Measurements from ENCODE around the gene OTOA. TPM values are rescaled to one million over a fixed set of nuclear protein-coding genes. Genes with fewer than 3 reads are reported as not detected.
"Not testable (repeated sequence)": the region's sequence is repeated elsewhere in the genome, so short reads cannot be mapped to it uniquely, and the experiment has no call there.

The OTOA gene
- polyA plus RNA-seq, 3 donors: 0.06 to 0.15 (median 0.11) TPM

DNA sequence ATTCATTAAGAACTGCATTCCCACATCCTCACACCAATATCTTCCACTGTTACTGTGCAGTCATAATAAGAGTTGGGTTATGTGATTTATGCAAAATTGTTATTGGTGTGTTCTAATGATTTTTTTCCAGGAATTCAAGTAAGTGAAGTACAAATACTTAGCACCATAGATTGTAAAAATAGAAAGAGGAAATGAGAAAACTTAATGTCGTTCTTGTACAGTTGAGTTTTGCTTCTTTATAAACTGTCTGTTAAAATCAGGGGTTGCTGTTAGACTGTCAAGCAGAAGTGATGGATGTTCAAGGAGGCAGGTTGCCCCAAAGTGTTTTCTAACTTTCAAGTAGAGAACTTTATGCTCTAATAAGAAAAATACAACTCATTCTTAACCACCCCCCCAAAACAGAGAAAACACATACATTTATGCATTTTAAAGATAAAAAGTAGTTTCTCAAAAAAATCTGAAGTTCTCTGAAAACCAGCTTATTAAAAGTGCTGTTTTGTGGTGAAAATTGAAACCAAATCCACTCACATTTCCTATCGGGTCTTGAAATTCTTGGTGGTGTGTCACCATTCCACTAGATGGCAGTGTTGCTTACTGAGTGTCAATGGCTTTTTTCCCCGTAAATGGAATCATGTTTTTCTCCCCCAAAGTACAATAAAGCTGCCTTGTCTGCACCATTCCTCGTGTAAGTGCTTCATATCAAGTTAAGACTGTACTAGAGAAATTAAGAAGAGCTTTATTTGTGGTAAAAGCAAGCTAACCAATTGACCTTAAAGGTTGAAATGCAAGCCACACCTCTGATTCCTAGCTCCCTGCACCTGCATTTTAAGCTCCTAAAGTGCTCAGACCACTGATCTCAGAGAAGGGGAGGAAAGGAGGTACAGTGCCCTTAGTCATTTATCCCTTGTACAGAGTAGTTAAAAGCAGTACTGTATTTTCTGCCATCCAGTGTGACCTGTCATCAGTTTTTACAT is 6.7 kb upstream of the OTOA start:
- peak in 8 of 11 donors; percentile 17 to 40 (median 30) for DNase-seq (ENCODE audit: extremely low read depth in 1 of 11, low read depth in 9 of 11, low spot score in 4 of 11)

DNA sequence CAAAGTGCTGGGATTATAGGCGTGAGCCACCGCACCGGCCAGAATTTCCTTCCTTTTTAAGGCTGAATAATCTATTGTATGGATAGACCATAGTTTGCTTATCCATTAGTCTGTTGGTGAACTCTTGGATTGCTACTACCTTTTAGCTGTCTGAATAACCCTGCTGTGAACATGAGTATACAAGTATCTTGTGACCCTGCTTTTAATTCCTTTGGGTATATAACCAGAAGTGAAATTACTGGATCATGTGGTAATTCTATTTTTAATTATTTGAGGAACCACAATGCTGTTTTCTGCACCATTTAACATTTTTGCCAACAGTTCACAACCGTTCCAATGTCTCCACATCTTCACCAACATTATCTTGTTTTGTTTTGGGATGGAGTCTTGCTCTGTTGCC is 4.6 kb upstream of the OTOA start:
- DNase-seq (ENCODE audit: extremely low read depth in 1 of 11, low read depth in 9 of 11, low spot score in 4 of 11): no peak

DNA sequence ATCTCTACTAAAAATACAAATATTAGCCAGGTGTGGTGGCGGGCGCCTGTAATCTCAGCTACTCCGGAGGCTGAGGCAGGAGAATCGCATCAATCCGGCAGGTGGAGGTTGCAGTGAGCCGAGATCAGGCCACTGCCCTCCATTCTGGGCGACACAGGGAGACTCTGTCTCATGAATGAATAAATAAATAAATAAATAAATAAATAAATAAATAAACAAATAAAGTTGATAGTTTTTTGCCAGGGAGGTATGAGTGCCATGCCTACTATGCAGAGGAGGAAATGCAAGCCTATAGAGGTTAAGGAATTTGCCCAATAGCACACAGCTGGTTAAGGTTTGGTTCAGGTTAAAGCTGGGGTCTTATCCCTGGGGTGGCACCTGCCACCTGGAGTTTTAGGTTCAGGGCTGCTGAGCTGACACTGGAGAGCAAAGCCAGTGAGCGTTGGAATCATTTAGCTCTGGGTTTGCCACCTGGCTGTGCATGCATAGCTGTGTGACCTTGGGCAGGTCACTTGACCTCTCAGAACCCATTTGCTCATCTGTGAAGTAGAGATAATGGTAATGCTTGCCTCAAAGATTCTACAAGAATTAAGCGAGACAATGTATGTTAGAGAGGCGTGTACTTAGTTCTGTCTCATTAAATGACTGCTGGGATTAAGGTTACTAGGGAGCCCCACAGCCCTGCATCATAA is 1.2 kb downstream of the OTOA start:
- DNase-seq (ENCODE audit: extremely low read depth in 1 of 11, low read depth in 9 of 11, low spot score in 4 of 11): no peak

DNA sequence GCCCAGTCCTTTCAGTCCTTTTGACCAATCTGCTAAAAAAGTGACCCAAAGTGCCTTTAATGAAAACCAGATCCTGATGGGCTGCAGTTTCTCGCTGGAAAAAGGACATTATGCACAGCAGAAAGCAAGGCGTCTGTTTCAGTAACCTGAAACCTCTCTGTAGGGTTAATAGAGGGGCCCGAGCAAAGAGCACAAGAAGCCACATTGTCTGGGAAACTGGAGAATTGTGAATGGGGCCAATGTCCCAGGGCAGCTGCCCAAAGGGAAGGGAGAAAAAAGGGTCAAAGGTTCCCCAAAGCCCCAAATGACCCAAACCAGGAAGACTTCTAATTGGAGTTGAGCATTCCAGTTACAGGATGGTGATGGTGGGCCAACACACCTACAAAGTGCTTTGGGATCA is 3.0 kb downstream of the OTOA start:
- DNase-seq (ENCODE audit: extremely low read depth in 1 of 11, low read depth in 9 of 11, low spot score in 4 of 11): no peak

DNA sequence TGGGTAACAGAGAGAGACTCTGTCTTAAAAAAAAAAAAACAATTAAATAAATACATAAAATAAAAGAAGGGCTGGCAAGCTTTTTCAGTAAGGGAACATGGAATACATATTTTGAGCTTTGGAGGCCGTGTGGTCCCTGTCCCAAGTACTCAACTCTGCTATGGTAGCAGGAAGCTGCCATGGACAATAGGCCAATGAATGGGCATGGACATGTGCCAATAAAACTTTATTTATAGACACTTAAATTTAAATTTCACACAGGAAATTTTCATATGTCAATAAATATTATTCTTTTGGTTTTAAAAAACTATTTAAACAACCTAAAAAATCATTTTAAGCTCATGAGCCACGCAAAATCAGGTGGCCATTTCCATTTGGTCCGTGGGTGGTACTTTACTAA is 3.8 kb downstream of the OTOA start:
- no peak for DNase-seq (ENCODE audit: extremely low read depth in 1 of 11, low read depth in 9 of 11, low spot score in 4 of 11)

DNA sequence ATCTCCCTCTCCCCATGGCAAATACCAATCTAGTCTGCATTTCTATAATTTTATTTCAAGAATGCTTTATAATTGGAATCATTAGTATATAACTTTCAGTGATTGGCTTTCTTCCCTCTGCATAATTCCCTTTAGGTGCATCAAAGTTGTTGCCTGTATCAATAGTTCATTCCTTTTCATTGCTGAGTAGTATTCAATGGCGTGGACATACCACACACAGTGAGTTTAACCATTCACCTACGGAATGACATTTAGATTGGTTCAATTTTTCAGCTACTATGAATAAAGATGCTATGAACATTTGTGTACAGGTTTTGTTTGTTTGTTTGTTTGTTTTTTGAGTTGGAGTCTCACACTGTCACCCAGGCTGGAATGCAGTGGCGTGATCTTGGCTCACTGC is 9.7 kb downstream of the OTOA start:
- no peak for DNase-seq (ENCODE audit: extremely low read depth in 1 of 11, low read depth in 9 of 11, low spot score in 4 of 11)

DNA sequence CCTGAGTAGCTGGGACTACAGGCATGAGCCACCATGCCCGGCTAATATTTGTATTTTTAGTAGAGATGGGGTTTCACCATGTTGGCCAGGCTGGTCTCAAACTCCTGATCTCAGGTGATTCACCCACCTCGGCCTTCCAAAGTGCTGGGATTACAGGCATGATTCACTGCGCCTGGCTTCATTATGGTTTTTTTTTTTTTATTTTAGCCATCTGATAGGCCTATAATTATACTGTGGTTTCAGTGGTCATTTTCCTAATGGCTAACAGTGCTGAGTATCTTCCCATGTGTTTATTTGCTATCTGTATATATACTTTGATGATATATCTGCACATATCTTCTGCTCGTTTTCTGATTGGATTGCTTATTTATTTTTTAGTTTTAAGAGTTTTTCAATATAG is 10.7 kb downstream of the OTOA start:
- DNase-seq (ENCODE audit: extremely low read depth in 1 of 11, low read depth in 9 of 11, low spot score in 4 of 11): not testable (repeated sequence)

DNA sequence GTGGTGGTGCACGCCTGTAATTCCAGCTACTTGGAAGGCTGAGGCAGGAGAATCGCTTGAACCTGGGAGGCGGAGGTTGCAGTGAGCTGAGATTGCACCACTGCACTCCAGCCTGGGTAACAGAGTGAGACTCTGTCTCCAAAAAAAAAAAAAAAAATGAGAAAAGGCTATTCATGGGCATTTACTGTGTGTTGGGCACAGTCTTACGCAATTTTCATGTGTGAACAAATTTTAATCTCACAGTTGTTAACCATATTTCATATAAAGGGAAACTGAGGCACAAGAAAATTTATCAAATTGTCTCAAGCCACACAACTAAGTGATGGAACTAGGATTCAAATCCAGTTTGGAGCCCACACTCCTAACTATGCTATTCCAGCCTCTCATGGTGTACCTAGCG is 16.9 kb downstream of the OTOA start:
- DNase-seq (ENCODE audit: extremely low read depth in 1 of 11, low read depth in 9 of 11, low spot score in 4 of 11): not testable (repeated sequence)

DNA sequence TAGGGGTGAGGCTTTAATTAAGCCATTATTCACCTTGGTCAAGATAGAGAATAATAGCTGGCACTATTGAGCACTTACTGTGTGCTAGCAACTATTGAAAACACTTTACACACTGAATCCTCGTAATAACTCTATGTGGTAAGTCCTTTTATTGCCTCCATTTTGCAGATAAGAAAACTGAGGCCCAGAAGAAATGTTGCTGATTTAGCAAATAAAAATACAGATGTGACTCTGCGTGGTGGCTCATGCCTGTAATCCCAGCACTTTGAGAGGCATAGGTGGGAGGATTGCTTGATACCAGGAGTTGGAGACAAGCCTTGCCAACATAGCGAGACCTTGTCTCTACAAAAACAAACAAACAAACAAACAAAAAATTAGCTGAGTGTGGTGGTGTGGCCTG is 19.4 kb downstream of the OTOA start:
- DNase-seq (ENCODE audit: extremely low read depth in 1 of 11, low read depth in 9 of 11, low spot score in 4 of 11): no peak

DNA sequence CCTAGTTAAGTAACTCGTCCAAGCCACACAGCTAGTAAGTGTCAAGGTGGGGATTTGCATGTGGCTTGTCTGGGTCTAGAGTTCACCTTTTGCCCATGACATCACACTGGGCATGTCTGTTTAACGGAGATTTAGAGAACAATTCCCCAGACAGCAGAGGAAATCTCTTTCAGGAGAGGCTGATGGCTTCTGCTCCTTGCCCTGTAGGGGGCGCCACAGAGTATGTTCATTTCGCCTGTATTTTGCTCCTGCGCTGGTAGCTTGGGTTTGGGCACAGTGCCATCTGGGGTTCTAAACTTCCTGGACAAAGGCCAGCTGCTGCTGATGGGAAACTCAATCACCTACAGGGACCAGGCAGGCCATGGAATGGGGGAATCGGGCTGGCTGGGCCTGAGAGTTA is 20.4 kb downstream of the OTOA start:
- DNase-seq (ENCODE audit: extremely low read depth in 1 of 11, low read depth in 9 of 11, low spot score in 4 of 11): no peak

DNA sequence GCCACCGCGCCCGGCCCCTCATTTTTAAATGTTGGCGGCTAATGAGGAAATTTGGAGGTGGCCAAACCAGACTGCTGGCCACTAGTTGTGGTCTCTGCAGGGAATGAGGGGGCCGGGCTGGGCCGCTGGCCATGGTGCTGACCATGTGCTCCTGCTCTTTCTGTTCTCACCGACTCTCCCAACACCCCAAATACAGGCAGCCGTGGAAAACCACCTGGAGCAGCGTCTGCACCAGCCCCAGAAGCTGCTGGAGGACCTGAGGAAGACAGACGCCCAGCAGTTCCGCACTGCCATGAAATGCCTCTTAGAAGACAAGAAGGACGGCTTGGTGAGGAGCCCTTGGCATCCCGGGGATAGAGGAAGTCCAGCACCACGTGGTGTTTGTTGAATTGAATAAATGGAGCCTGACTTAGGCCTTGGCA is 21.3 kb downstream of the OTOA start:
- DNase-seq (ENCODE audit: extremely low read depth in 1 of 11, low read depth in 9 of 11, low spot score in 4 of 11): peak in 8 of 11 donors; percentile 9 to 28 (median 18)

DNA sequence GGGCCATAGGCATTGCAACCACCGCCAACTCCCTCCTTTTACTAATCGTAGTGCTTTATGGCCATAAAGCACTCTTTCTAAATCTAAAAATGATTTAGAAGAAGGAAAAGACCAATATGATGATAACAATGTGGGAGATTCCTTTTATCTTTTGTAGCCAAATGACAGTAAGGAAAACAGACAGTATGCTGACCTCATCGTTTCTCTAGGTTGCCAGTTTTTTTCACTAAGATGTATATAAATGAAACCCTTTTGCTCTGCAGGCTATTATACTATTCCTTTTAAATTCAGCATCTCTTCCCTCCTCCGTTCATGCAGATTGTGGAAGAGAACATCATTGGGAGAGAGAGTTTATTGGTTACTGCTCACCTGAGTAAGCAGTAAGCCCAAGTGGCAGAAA is 25.3 kb downstream of the OTOA start:
- DNase-seq (ENCODE audit: extremely low read depth in 1 of 11, low read depth in 9 of 11, low spot score in 4 of 11): no peak

DNA sequence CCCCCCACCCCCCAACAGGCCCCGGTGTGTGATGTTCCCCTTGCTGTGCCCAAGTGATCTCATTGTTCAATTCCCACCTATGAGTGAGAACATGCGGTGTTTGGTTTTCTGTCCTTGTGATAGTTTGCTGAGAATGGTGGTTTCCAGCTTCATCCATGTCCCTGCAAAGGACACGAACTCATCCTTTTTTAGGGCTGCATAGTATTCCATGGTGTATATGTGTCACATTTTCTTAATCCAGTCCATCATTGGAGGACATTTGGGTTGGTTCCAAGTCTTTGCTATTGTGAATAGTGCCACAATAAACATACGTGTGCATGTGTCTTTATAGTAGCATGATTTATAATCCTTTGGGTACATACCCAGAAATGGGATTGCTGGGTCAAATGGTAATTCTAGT is 27.2 kb downstream of the OTOA start:
- not testable (repeated sequence) for DNase-seq (ENCODE audit: extremely low read depth in 1 of 11, low read depth in 9 of 11, low spot score in 4 of 11)

DNA sequence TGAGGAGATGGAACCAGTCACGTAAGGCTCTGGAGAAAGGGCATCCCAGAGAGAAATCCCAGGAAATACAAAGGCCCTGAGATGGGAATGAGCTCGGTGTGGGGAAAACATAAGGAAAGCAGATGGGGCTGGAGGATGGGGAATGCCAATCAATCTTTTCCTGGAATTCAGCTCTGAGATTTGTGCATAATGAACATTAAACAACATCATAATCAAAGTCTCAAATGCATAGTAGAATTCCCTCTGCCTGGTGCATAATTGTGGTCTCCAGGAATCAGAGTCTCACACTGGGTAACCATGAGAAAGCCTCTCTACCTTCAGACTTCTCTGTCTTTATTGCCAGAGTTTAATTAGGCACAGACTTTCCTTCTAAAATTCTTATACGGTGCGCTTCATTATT is 30.8 kb downstream of the OTOA start:
- DNase-seq (ENCODE audit: extremely low read depth in 1 of 11, low read depth in 9 of 11, low spot score in 4 of 11): no peak

DNA sequence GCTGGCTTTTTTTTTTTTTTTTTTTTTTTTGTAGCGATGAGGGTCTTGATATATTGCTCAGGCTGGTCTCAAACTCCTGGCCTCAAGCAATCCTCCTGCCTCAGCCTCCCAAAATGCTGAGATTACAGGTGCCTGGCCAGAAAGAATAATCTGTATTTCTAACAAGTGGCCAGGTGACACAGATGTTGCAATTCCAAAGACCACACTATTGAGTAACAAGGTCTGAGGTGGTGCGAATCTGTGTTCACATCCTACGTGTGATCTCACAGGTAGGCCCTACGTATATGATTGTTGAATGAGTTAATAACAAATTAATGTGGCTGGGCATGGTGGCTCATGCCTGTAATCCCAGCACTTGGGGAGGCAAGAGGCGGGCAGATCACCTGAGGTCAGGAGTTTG is 33.3 kb downstream of the OTOA start:
- no peak for DNase-seq (ENCODE audit: extremely low read depth in 1 of 11, low read depth in 9 of 11, low spot score in 4 of 11)

DNA sequence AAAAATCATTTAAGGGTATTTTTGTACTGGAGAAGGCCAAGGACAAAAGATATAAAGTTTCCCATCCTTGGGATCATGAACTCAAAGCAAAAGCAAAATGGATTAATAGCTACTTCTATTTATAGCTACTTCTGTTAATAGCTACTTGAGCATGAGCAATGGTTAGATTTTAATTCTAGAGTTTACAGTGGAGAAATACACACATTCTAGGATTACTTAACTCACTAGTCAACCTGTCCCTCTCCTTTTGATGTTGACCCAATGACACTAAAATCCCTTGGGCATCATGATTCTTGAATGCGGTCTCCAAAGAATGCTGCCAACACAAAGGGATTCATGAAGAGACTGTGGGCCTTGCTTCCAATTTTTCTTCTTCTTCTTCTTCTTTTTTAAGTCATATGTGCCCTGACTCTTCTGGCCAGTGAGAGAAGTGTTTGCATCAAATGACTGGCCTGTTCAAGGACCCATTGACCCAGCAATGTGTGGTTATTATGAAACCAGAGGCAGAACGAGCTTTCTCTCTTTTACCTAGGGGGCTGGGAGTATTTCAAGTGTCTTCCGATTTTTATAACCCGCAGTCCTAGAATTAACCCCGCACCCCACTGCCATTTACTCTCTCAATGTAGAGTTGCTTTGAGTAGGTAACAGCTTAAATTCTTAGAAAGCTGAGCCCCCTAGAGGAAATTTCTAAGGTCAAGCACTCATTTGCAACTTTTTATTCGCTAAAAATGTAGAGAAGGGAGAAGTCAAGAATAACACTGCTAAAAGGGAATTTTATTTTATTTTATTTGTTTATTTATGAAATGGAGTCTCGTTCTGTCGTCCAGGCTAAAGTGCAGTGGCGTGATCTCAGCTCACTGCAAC is 34.6 kb downstream of the OTOA start:
- DNase-seq (ENCODE audit: extremely low read depth in 1 of 11, low read depth in 9 of 11, low spot score in 4 of 11): no peak

DNA sequence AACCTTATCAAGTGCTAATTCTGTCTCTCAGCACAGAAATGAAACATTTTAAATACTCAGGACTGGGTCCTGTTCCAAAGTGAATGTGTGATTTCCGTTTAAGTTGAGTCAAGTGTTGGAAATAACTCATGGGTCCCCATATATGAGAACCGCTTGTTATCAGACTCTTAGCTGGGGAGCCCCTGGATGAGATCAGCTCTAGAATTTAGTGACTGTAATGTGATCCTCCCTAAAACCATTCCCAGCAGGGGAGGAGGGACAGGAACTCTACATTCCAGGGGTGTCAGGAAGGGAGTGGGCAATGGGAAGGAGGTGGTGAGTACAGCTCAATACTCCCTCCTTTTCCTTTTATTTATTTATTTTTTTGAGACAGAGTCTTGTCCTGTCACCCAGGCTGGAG is 37.5 kb downstream of the OTOA start:
- no peak for DNase-seq (ENCODE audit: extremely low read depth in 1 of 11, low read depth in 9 of 11, low spot score in 4 of 11)

DNA sequence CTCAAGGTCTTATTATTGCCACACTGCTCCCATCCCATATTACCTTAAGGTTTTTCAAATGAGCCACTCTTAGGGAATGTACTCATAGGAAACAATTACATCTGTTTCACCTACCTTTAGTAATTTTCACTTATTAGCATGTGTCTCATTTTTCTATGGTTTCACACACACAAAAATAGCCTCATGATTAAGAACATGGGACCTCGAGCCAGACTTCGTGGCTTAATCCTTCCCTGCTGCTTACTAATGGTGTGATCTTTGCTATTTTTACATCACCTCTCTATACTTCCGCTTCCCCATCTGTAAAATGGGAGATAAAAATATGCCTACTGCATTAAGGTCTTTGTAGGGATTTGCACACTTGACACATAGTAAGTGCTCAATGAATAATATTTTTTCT is 38.5 kb downstream of the OTOA start:
- DNase-seq (ENCODE audit: extremely low read depth in 1 of 11, low read depth in 9 of 11, low spot score in 4 of 11): no peak

DNA sequence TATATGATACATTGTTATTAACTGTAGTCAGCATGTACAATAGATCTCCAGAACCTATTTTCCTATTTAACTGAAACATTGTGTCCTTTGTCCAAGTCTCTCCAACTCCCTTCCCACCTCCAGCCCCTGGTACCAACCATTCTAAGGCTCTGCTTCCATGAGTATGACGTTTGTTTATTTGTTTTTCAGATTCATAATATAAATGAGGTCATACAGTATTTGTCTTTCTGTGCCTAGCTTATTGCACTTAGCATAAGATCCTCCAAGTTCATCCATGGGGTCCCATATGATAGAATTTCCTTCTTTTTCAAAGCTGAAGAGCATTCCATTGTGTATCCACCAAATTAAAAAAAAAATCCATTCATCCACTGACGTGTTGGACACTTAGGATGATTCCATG is 39.4 kb downstream of the OTOA start:
- DNase-seq (ENCODE audit: extremely low read depth in 1 of 11, low read depth in 9 of 11, low spot score in 4 of 11): no peak
